ENCODE results near the gene ETV5. TPM values are rescaled to one million over a fixed set of nuclear protein-coding genes. Genes with fewer than 3 reads are reported as not detected.

Gene ETV5
- polyA plus RNA-seq, 1 of the 3 experiments (the other 2 are of a cell fraction) = 20.9 TPM

DNA sequence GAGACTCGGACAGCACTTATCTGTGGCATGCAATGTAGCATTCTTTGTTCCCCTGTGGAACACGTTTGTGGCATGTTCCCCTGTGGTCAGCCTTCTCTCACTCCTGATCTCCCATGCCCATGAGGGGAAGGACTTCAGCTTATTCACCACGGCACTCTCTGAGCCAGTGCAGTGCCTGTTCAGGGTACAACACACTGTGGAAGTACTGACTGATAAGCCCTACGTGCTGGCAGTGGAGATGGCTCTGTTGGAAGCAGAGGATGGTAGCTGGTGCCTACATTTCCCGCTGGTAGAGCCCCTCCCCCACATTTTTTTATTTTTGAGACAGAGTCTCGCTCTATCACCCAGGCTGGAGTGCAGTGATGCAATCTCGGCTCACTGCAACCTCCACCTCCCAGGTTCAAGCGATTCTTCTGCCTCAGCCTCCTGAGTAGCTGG is 43.5 kb upstream of the ETV5 start:
- H3K4me3 ChIP-seq (ENCODE audit: low read depth in 2 of 2, low read length in 1 of 2) = no peak overlapping the region
- no peaks in the 10 kb centered on the region for H4K20me1 ChIP-seq (ENCODE audit: insufficient read depth)
- H3K4me2 ChIP-seq = no peak overlapping the region
- no peaks in the 10 kb centered on the region for H3K9me3 ChIP-seq
- H3K27ac ChIP-seq (ENCODE audit: low read depth in 2 of 2, low read length in 1 of 2) = no peak overlapping the region
- TF ChIP-seq, protein P1, sequence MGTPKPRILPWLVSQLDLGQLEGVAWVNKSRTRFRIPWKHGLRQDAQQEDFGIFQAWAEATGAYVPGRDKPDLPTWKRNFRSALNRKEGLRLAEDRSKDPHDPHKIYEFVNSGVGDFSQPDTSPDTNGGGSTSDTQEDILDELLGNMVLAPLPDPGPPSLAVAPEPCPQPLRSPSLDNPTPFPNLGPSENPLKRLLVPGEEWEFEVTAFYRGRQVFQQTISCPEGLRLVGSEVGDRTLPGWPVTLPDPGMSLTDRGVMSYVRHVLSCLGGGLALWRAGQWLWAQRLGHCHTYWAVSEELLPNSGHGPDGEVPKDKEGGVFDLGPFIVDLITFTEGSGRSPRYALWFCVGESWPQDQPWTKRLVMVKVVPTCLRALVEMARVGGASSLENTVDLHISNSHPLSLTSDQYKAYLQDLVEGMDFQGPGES (IDR thresholded peaks at IDR 0.05; ENCODE audit: low read depth, low read length) = no peak
- TF ChIP-seq FOXM1 (IDR thresholded peaks at IDR 0.05; ENCODE audit: low read depth) = no peak
- TF ChIP-seq NFIC (IDR thresholded peaks at IDR 0.05; ENCODE audit: borderline replicate concordance) = no peak
- no peak for TF ChIP-seq NRF1 (IDR thresholded peaks at IDR 0.05; ENCODE audit: low read depth, low read length)
- TF ChIP-seq FOXJ3 (CRISPR knock-in tag; IDR thresholded peaks at IDR 0.05) = no peak
- no peak for TF ChIP-seq YY1 (IDR thresholded peaks at IDR 0.05; ENCODE audit: low read depth)
- no peak for TF ChIP-seq MEF2A (IDR thresholded peaks at IDR 0.05; ENCODE audit: borderline replicate concordance, low read depth)
- 0 out of 2 replicates have a peak, but pooled peaks cover 3% of the 10 kb centered on the region for H3K27me3 ChIP-seq (ENCODE audit: insufficient read depth)
- ChIA-PET POLR2A (no interaction called here), CTCF (interaction anchor here (0.9 kb wide), 1 partner anchor 388 kb away, joined by 3 read pairs; no protein-coding TSS in a partner anchor)
- H3K79me2 ChIP-seq (ENCODE audit: insufficient read depth) = no peaks in the 10 kb centered on the region
- H2AFZ ChIP-seq (ENCODE audit: low read depth) = no peak overlapping the region
- H3F3A ChIP-seq (replicated peaks; ENCODE audit: insufficient read depth) = peaks cover 3% of the 10 kb centered on the region
- H3K9me2 ChIP-seq = no peaks in the 10 kb centered on the region
- H3K36me3 ChIP-seq (replicated peaks in 1 of 2; ENCODE audit: control insufficient read depth in 1 of 2, insufficient read depth in 2 of 2, low read length in 1 of 2) = no peaks in the 10 kb centered on the region
- 56% methylated on average over 8 of the region's 8 CpGs for WGBS (ENCODE audit: low lambda C conversion rate)
- no peaks in the 10 kb centered on the region for H3K4me1 ChIP-seq (ENCODE audit: control insufficient read depth in 1 of 2, insufficient read depth in 2 of 2, low read depth in 1 of 2, low read length in 1 of 2)
- no peak for DNase-seq
- no peak overlapping the region for H3K9ac ChIP-seq

DNA sequence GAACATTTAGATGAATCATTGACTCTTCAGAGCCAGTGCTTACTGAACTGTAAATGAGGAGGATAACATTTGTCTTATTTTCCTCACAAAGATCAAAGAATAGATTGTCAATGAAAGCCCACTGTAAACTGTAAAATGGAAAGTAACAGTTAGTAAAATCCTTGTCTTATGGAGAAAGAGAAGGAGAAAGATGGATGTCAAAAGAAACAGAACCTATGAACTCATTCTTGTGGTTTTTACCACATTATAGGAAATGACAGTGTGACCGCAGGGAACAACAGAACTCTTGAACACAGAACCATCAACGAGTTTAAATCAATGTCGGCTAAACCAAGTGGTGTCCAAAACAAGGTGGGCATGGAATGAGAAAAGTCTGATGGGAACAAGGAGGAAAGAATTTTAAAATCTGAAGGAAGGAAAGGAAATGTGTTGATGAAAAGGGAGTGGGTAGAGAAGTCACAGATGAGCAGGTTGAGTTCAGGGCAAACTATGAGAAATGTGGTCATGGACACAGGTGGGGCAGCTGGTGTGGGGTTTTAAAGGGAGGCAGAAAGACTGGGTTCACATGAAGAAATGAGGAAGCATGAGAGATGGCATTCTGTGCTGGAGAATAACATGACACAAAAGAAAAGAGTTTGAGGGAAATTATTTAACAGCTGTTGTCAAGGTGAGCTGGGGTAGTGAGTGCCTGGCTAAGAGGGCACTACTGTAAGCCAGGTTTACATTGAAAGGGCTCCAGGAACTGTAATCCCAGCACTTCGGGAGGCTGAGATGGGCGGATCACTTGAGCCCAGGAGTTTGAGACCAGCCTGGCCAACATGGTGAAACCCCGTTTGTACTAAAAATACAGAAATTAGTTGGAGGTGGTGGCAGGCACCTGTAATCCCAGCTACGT is 42.4 kb upstream of the ETV5 start:
- no peak overlapping the region for H3K4me3 ChIP-seq (ENCODE audit: low read depth in 2 of 2, low read length in 1 of 2)
- H3K79me2 ChIP-seq (ENCODE audit: insufficient read depth) = no peaks in the 10 kb centered on the region
- H3K36me3 ChIP-seq (replicated peaks in 1 of 2; ENCODE audit: control insufficient read depth in 1 of 2, insufficient read depth in 2 of 2, low read length in 1 of 2) = no peaks in the 10 kb centered on the region
- H2AFZ ChIP-seq (ENCODE audit: low read depth) = no peak overlapping the region
- 50% methylated on average over 7 of the region's 7 CpGs for WGBS (ENCODE audit: low lambda C conversion rate)
- POLR2A ChIA-PET = no interaction called here
- H4K20me1 ChIP-seq (ENCODE audit: insufficient read depth) = no peaks in the 10 kb centered on the region
- no peak overlapping the region for H3K9ac ChIP-seq
- peaks cover 3% of the 10 kb centered on the region for H3F3A ChIP-seq (replicated peaks; ENCODE audit: insufficient read depth)
- CTCF ChIA-PET = interaction anchor here (0.9 kb wide), 1 partner anchor 389 kb away, joined by 3 read pairs; no protein-coding TSS in a partner anchor
- H3K27me3 ChIP-seq (ENCODE audit: insufficient read depth) = 0 out of 2 replicates have a peak, but pooled peaks cover 3% of the 10 kb centered on the region
- no peaks in the 10 kb centered on the region for H3K9me3 ChIP-seq
- H3K4me1 ChIP-seq (ENCODE audit: control insufficient read depth in 1 of 2, insufficient read depth in 2 of 2, low read depth in 1 of 2, low read length in 1 of 2) = no peaks in the 10 kb centered on the region
- DNase-seq = no peak
- no peak overlapping the region for H3K4me2 ChIP-seq
- H3K9me2 ChIP-seq = no peaks in the 10 kb centered on the region
- no peak overlapping the region for H3K27ac ChIP-seq (ENCODE audit: low read depth in 2 of 2, low read length in 1 of 2)
- TF ChIP-seq CHD2 (IDR thresholded peaks at IDR 0.05; ENCODE audit: low read length, partially characterized antibody) (no peak), EZH2phosphoT487 (IDR thresholded peaks at IDR 0.05; ENCODE audit: borderline replicate concordance, low read depth) (no peak), SMC3 (IDR thresholded peaks at IDR 0.05; ENCODE audit: low read depth, low read length) (no peak), TCF12 (IDR thresholded peaks at IDR 0.05) (no peak), RAD21 (IDR thresholded peaks at IDR 0.05; ENCODE audit: low read length) (no peak), GATA2 (CRISPR knock-in tag; IDR thresholded peaks at IDR 0.05) (no peak), NRF1 (IDR thresholded peaks at IDR 0.05; ENCODE audit: low read depth, low read length) (no peak), MEF2A (IDR thresholded peaks at IDR 0.05; ENCODE audit: borderline replicate concordance, low read depth) (no peak), EP300 (IDR thresholded peaks at IDR 0.05; ENCODE audit: borderline replicate concordance in 1 of 2, low read depth in 1 of 2, low read length in 1 of 2) (no peak), RCOR1 (IDR thresholded peaks at IDR 0.05; ENCODE audit: low read length) (no peak)
- TF ChIP-seq, protein P2, sequence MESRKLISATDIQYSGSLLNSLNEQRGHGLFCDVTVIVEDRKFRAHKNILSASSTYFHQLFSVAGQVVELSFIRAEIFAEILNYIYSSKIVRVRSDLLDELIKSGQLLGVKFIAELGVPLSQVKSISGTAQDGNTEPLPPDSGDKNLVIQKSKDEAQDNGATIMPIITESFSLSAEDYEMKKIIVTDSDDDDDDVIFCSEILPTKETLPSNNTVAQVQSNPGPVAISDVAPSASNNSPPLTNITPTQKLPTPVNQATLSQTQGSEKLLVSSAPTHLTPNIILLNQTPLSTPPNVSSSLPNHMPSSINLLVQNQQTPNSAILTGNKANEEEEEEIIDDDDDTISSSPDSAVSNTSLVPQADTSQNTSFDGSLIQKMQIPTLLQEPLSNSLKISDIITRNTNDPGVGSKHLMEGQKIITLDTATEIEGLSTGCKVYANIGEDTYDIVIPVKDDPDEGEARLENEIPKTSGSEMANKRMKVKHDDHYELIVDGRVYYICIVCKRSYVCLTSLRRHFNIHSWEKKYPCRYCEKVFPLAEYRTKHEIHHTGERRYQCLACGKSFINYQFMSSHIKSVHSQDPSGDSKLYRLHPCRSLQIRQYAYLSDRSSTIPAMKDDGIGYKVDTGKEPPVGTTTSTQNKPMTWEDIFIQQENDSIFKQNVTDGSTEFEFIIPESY (IDR thresholded peaks at IDR 0.05; ENCODE audit: borderline replicate concordance, low read depth) = no peak
- TF ChIP-seq, protein P3, sequence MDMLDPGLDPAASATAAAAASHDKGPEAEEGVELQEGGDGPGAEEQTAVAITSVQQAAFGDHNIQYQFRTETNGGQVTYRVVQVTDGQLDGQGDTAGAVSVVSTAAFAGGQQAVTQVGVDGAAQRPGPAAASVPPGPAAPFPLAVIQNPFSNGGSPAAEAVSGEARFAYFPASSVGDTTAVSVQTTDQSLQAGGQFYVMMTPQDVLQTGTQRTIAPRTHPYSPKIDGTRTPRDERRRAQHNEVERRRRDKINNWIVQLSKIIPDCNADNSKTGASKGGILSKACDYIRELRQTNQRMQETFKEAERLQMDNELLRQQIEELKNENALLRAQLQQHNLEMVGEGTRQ (IDR thresholded peaks at IDR 0.05; ENCODE audit: borderline replicate concordance, low read depth, low read length) = no peak
- TF ChIP-seq, protein P4, sequence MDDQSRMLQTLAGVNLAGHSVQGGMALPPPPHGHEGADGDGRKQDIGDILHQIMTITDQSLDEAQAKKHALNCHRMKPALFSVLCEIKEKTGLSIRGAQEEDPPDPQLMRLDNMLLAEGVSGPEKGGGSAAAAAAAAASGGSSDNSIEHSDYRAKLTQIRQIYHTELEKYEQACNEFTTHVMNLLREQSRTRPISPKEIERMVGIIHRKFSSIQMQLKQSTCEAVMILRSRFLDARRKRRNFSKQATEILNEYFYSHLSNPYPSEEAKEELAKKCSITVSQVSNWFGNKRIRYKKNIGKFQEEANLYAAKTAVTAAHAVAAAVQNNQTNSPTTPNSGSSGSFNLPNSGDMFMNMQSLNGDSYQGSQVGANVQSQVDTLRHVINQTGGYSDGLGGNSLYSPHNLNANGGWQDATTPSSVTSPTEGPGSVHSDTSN (IDR thresholded peaks at IDR 0.05) = no peak
- TF ChIP-seq, protein P1 (IDR thresholded peaks at IDR 0.05; ENCODE audit: low read depth, low read length) = no peak
